GM18861 (cell line): Measurements from ENCODE around the gene COLEC11.
"Not testable (repeated sequence)": the region's sequence is repeated elsewhere in the genome, so short reads cannot be mapped to it uniquely, and the experiment has no call there.

Source experiments
- ATAC-seq: cut with Tn5 transposase; IDR thresholded peaks from one replicate; pipeline ENCODE4 v1.9.1; 2021; ENCODE audit not compliant: unreplicated experiment

The COLEC11 gene

GRCh38 chr2:3622967-3623366 lies 28.1 kb downstream of the COLEC11 start:
- ATAC-seq, result no peak

- no peak for ATAC-seq
These were observed 29.3 kb downstream of the COLEC11 start for GRCh38 chr2:3624059-3624794.

GRCh38 chr2:3625186-3625585 lies 30.3 kb downstream of the COLEC11 start:
- ATAC-seq, result no peak

GRCh38 chr2:3626118-3626811 lies 31.4 kb downstream of the COLEC11 start:
- no peak for ATAC-seq

GRCh38 chr2:3626812-3627499 lies 32.0 kb downstream of the COLEC11 start:
- ATAC-seq, result no peak

- ATAC-seq, result no peak
These were observed 32.7 kb downstream of the COLEC11 start for GRCh38 chr2:3627500-3628100.

- ATAC-seq, result no peak
These were observed 33.3 kb downstream of the COLEC11 start for GRCh38 chr2:3628241-3628679.

- ATAC-seq, result no peak
These were observed 33.9 kb downstream of the COLEC11 start for GRCh38 chr2:3628800-3629199.

GRCh38 chr2:3630631-3631030 lies 35.7 kb downstream of the COLEC11 start:
- no peak for ATAC-seq

GRCh38 chr2:3631161-3631850 lies 36.4 kb downstream of the COLEC11 start:
- ATAC-seq, result no peak

- no peak for ATAC-seq
These were observed 37.1 kb downstream of the COLEC11 start for GRCh38 chr2:3631851-3632659.

GRCh38 chr2:3633089-3633981 lies 38.4 kb downstream of the COLEC11 start:
- no peak for ATAC-seq

GRCh38 chr2:3633982-3634595 lies 39.2 kb downstream of the COLEC11 start:
- ATAC-seq, result no peak

GRCh38 chr2:3634596-3635121 lies 39.7 kb downstream of the COLEC11 start:
- ATAC-seq, result no peak

GRCh38 chr2:3635171-3635974 lies 40.5 kb downstream of the COLEC11 start:
- ATAC-seq, result no peak

GRCh38 chr2:3635975-3636327 lies 41.0 kb downstream of the COLEC11 start:
- not testable (repeated sequence) for ATAC-seq

GRCh38 chr2:3636586-3637310 lies 41.8 kb downstream of the COLEC11 start:
- no peak for ATAC-seq
